Measurements from ENCODE around the gene AAMDC.

AAMDC gene

DNA sequence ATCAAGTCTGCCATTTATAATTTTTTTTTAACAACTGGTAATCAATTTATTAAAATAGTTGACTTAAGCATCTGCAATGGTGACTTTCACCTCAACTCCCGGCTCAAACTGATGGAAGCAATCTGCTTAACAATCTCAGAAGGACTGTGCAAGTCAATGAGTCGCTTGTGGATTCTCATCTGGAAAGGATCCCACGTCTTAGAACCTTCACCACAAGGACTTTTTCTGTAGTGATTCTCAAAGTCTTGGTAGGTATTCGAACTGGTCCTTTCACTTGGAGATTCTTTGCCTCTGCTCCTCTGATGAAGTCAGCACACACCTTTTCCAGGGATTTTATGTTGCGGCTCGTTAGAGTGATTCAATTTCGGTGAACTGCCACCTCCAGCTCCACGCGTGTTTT is 7.7 kb upstream of the AAMDC start:
- no peak for TF ChIP-seq TEAD4 (IDR thresholded peaks at IDR 0.05)
- TF ChIP-seq YY1 (IDR thresholded peaks at IDR 0.05; ENCODE audit: low read depth) = no peak
- TF ChIP-seq EGR1 (IDR thresholded peaks at IDR 0.05) = no peak

DNA sequence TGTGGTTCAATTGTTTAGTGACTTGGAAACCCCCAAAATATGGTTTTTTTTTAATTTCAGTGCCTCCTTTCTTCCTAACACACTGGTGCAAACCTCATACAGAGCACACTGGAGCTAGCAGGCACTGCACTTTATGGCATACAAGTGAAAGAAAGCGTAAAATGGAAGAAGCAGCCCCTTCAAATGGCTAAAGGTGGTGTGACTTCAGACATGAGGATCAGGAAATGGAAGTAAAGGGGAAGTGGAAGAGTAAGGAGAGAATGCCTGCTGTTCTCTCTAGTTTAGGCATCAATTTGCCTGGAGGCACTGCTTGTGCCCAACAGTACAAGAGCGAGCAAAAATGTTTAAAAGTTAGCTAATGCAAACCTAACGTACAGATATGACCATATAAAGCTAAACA is 6.1 kb upstream of the AAMDC start:
- TF ChIP-seq, protein P1, sequence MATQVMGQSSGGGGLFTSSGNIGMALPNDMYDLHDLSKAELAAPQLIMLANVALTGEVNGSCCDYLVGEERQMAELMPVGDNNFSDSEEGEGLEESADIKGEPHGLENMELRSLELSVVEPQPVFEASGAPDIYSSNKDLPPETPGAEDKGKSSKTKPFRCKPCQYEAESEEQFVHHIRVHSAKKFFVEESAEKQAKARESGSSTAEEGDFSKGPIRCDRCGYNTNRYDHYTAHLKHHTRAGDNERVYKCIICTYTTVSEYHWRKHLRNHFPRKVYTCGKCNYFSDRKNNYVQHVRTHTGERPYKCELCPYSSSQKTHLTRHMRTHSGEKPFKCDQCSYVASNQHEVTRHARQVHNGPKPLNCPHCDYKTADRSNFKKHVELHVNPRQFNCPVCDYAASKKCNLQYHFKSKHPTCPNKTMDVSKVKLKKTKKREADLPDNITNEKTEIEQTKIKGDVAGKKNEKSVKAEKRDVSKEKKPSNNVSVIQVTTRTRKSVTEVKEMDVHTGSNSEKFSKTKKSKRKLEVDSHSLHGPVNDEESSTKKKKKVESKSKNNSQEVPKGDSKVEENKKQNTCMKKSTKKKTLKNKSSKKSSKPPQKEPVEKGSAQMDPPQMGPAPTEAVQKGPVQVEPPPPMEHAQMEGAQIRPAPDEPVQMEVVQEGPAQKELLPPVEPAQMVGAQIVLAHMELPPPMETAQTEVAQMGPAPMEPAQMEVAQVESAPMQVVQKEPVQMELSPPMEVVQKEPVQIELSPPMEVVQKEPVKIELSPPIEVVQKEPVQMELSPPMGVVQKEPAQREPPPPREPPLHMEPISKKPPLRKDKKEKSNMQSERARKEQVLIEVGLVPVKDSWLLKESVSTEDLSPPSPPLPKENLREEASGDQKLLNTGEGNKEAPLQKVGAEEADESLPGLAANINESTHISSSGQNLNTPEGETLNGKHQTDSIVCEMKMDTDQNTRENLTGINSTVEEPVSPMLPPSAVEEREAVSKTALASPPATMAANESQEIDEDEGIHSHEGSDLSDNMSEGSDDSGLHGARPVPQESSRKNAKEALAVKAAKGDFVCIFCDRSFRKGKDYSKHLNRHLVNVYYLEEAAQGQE (IDR thresholded peaks at IDR 0.05; ENCODE audit: low read depth) = no peak
- TF ChIP-seq TAF1 (IDR thresholded peaks at IDR 0.05; ENCODE audit: low read depth) = no peak
- TF ChIP-seq EGR1 (IDR thresholded peaks at IDR 0.05) = no peak
- no peak for TF ChIP-seq CEBPB (IDR thresholded peaks at IDR 0.05)
- TF ChIP-seq FOXM1 (IDR thresholded peaks at IDR 0.05; ENCODE audit: borderline replicate concordance, low read depth) = no peak
- no peak for TF ChIP-seq TCF12 (IDR thresholded peaks at IDR 0.05; ENCODE audit: low read depth)
- TF ChIP-seq, protein P2, sequence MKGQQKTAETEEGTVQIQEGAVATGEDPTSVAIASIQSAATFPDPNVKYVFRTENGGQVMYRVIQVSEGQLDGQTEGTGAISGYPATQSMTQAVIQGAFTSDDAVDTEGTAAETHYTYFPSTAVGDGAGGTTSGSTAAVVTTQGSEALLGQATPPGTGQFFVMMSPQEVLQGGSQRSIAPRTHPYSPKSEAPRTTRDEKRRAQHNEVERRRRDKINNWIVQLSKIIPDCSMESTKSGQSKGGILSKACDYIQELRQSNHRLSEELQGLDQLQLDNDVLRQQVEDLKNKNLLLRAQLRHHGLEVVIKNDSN (IDR thresholded peaks at IDR 0.05) = no peak
- no peak for TF ChIP-seq CREB1 (IDR thresholded peaks at IDR 0.05; ENCODE audit: low read depth)
- TF ChIP-seq, protein P3, sequence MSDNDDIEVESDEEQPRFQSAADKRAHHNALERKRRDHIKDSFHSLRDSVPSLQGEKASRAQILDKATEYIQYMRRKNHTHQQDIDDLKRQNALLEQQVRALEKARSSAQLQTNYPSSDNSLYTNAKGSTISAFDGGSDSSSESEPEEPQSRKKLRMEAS (IDR thresholded peaks at IDR 0.05) = no peak
- no peak for TF ChIP-seq NFIC (IDR thresholded peaks at IDR 0.05)
- no peak for TF ChIP-seq RAD21 (IDR thresholded peaks at IDR 0.05; ENCODE audit: low read depth)
- no peak for TF ChIP-seq YY1 (IDR thresholded peaks at IDR 0.05; ENCODE audit: low read depth)

DNA sequence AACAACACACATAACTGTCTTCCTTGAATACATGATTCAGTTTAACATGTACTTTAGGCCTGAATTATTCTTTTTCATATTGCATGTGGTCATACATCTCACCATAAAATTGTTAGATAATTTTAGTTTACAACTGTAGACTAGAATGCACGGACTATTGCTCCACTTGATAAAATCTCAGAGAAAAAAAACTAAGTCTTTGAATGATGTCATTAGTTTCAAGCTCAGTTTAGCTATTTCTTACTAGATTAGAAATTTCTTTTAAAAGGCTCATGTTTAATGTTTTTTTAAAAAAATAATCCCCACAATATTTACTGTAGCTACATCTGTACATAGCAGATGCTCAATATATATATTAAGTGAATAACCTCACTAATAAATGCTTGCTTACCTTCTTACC is 5.5 kb upstream of the AAMDC start:
- no peak for TF ChIP-seq TAF1 (IDR thresholded peaks at IDR 0.05; ENCODE audit: low read depth)
- no peak for TF ChIP-seq EGR1 (IDR thresholded peaks at IDR 0.05)
- no peak for TF ChIP-seq TEAD4 (IDR thresholded peaks at IDR 0.05)
- TF ChIP-seq, protein P2 (IDR thresholded peaks at IDR 0.05) = no peak
- TF ChIP-seq RAD21 (IDR thresholded peaks at IDR 0.05; ENCODE audit: low read depth) = no peak
- no peak for TF ChIP-seq EP300 (IDR thresholded peaks at IDR 0.05; ENCODE audit: borderline replicate concordance)
- TF ChIP-seq CREB1 (IDR thresholded peaks at IDR 0.05; ENCODE audit: low read depth) = no peak
- no peak for TF ChIP-seq ZBTB7A (IDR thresholded peaks at IDR 0.05; ENCODE audit: low read depth)
- TF ChIP-seq CEBPB (IDR thresholded peaks at IDR 0.05) = no peak
- TF ChIP-seq NFIC (IDR thresholded peaks at IDR 0.05) = no peak
- TF ChIP-seq, protein P3 (IDR thresholded peaks at IDR 0.05) = no peak
- TF ChIP-seq, protein P1 (IDR thresholded peaks at IDR 0.05; ENCODE audit: low read depth) = no peak
- no peak for TF ChIP-seq FOXM1 (IDR thresholded peaks at IDR 0.05; ENCODE audit: borderline replicate concordance, low read depth)
- TF ChIP-seq TCF12 (IDR thresholded peaks at IDR 0.05; ENCODE audit: low read depth) = no peak
- no peak for TF ChIP-seq YY1 (IDR thresholded peaks at IDR 0.05; ENCODE audit: low read depth)

DNA sequence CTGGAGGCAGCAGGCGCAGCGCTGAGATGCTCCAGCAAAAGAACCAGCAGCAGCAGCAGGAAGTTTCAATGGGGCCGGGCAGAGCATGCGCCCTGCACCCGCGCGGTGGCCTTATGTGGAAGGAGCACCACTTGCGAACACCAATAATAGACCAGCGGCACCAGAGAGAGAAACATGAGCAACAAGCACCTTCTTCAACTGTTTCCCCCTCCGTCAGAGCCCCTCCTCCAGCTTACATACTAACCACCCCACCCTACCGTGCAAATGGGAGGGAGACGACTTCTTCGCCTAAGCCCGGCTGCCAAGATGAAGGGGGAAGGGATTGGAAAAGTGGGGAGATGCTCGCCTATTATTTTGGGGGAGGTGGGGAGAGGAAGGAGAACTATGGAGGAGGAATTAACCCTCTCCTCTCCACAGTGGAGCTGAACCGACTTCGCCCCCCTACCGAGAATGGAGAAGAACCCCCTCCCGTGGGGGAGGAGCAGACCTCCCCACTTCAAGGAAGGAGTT is 1.5 kb upstream of the AAMDC start:
- TF ChIP-seq FOXM1 (IDR thresholded peaks at IDR 0.05; ENCODE audit: borderline replicate concordance, low read depth) = no peak
- TF ChIP-seq, protein P3 (IDR thresholded peaks at IDR 0.05) = peak; percentile 31; the same call in 1 of the 2 replicates
- TF ChIP-seq CEBPB (IDR thresholded peaks at IDR 0.05) = no peak

DNA sequence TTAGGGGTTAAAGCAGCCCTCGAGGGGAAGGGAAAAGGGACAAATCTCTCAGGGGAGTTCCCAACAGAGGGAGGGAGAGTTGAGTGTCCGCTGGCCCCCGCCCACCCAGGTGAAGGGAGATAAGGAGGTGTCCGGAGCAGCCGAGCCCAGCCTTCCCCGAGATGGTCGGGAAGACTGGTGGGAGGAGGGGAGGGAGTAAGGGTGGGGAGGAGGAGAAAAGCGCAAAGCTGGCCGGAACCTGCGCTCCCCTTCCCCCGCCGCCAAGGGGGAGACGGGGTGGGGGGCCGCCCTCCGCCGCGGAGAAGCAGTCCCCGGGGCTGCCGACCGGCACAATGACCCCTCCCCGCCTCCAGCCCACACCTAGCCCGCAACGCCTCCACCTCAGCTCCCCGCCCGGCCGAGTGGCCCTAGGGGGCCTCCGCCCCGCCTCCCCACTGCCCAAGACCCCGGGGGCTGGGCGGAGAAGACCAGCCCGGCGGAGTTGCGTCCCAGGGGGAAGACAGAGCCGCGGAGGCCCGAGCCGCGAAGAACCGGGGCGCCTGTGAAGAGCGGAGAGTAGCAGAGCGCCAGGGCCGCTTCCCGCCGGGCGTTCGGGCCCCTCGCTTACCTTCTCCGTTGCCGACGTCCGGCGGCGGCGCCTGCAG is 901 bp upstream of the AAMDC start:
- TF ChIP-seq, protein P1 (IDR thresholded peaks at IDR 0.05; ENCODE audit: low read depth) = no peak
- peak; percentile 90 for TF ChIP-seq ZBTB7A (IDR thresholded peaks at IDR 0.05; ENCODE audit: low read depth)
